ENCODE data around the gene NPEPL1.

The NPEPL1 gene

DNA sequence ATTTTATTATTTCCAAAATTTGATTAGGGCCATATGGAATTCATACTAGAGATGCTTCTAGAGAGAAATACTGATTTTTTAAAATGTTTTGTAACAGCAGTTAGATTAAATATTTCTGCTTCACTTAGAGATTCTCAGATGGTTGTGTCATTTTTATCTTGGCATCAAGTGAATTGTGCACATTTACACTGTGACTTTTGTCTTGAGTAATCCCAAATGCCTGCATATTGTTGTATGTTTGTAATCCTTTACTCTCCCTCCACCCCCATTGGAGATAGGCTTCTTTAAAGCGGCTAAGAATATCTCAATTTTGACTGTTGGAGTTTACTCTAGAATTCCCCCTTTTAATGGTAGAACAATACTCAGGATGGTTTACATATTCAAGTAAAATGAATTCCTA is 22.5 kb upstream of the NPEPL1 start:
- no peaks in the 10 kb centered on the region for H3K27me3 ChIP-seq (ENCODE audit: insufficient read depth, low read length)
- peaks cover 55% of the 10 kb centered on the region for H3K4me1 ChIP-seq (ENCODE audit: insufficient read depth, low read length)
- peak overlapping the region; percentile 100 for H3K27ac ChIP-seq (ENCODE audit: low read depth, low read length)
- H3K9ac ChIP-seq (ENCODE audit: low read depth, low read length) = peak overlapping the region; percentile 63
- peaks cover 52% of the 10 kb centered on the region for H3K36me3 ChIP-seq (ENCODE audit: insufficient read depth, low read length)
- H3K9me3 ChIP-seq (ENCODE audit: insufficient read depth, low read depth, low read length) = no peaks in the 10 kb centered on the region
- no CpG with 5 or more reads among the region's 1 CpG for WGBS
- no peak overlapping the region for H3K4me3 ChIP-seq (ENCODE audit: low read length)

DNA sequence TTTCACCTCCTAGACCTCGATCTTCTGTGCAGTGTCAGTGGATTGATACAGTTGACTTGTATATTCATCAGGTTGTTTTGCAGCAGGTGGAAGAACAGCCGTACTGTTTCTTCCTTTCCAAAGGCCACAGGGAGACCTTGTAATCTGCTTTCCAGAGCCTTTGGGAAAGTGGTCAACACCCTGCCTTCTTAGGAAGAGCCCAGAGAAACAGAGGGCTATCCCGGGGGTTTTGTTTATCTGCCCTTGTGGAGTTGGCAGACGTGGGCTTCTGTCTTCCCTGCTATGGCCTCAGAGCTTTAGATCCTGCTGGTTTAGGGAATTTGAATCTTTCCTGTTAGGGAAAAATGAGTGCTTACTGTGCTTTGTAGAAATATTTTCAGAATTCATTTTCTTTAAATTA is 21.9 kb upstream of the NPEPL1 start:
- H3K27ac ChIP-seq (ENCODE audit: low read depth, low read length) = peak overlapping the region; percentile 100
- 45% methylated on average over 4 of the region's 4 CpGs for whole genome bisulfite sequencing
- peaks cover 50% of the 10 kb centered on the region for H3K4me1 ChIP-seq (ENCODE audit: insufficient read depth, low read length)
- H3K36me3 ChIP-seq (ENCODE audit: insufficient read depth, low read length) = peaks cover 57% of the 10 kb centered on the region
- no peaks in the 10 kb centered on the region for H3K9me3 ChIP-seq (ENCODE audit: insufficient read depth, low read depth, low read length)
- peak overlapping the region; percentile 63 for H3K9ac ChIP-seq (ENCODE audit: low read depth, low read length)
- H3K27me3 ChIP-seq (ENCODE audit: insufficient read depth, low read length) = no peaks in the 10 kb centered on the region
- no peak overlapping the region for H3K4me3 ChIP-seq (ENCODE audit: low read length)

DNA sequence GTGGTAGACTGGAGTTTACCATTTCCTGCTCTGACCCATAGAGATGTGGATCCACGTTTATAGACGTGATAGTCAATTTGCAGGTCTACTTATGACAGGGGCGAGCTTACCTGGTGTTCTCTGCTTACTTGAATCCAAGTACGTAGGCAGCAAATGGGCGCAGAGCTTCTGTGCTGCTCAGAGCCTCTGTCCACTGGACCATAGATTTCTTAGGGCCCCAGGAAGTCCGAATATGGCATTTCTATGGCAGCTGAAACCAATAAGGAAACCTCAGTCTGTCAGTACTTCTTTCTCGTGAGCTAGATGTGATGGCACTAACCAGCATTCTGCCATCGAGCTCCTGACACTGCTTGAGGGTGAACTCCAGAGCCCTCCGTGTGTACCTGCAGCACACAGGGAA is 19.5 kb upstream of the NPEPL1 start:
- Histone ChIP-seq H3K9ac (ENCODE audit: low read depth, low read length) (no peak overlapping the region), H3K36me3 (ENCODE audit: insufficient read depth, low read length) (peaks cover 65% of the 10 kb centered on the region), H3K27me3 (ENCODE audit: insufficient read depth, low read length) (no peaks in the 10 kb centered on the region), H3K27ac (ENCODE audit: low read depth, low read length) (no peak overlapping the region), H3K4me1 (ENCODE audit: insufficient read depth, low read length) (peaks cover 40% of the 10 kb centered on the region), H3K4me3 (ENCODE audit: low read length) (no peak overlapping the region), H3K9me3 (ENCODE audit: insufficient read depth, low read depth, low read length) (no peaks in the 10 kb centered on the region)
- WGBS = 96% methylated on average over 9 of the region's 9 CpGs

DNA sequence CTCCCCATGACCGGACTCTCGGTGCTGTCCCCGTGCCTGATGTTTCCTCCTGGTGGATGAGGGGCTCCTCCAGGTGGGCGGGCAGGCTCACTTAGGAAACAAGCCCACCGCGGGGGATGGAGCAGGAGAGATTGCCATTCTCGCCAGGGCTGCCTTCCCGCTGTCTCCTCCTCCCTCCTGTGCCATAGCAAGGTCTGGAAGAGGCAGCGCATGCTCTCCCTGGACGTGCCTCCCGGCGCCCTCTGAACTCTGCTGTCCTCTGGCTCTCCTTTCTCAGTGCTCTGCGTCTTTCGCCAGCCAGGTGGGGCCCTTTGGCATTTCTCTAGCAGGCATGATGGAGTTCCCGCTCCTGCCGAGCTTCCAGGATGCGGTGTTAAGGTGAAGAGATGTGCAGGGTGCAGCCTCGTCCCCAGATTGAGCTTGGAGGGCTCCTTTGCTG is 17.4 kb upstream of the NPEPL1 start:
- Histone ChIP-seq H3K36me3 (ENCODE audit: insufficient read depth, low read length) (peaks cover 79% of the 10 kb centered on the region), H3K27ac (ENCODE audit: low read depth, low read length) (0 out of 2 replicates have a peak overlapping the region, but pooled peaks have one; percentile 13), H3K27me3 (ENCODE audit: insufficient read depth, low read length) (no peaks in the 10 kb centered on the region), H3K4me3 (ENCODE audit: low read length) (no peak overlapping the region), H3K4me1 (ENCODE audit: insufficient read depth, low read length) (peaks cover 25% of the 10 kb centered on the region), H3K9ac (ENCODE audit: low read depth, low read length) (no peak overlapping the region), H3K9me3 (ENCODE audit: insufficient read depth, low read depth, low read length) (no peaks in the 10 kb centered on the region)
- 92% methylated on average over 18 of the region's 18 CpGs for WGBS

DNA sequence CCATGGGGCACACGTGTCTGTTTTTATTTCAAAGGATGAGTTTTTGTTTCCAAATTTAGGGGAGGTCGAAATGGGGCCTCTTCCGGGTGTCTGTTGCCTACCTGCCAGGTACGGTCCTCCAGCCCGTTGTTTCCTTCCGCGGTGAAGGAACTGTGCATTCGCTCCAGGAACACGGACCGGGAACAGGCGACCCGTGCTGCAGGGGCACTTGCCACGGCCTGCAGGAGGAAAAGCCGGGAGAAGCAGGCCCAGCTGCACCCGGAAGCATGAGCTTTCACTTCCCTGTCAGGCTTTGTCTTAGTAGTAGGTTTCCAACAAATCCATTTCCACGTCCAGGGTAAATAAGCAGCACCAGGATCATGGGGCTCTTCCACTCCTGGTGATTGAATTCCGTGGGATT is 17.0 kb upstream of the NPEPL1 start:
- 89% methylated on average over 17 of the region's 17 CpGs for WGBS
- no peak overlapping the region for H3K4me3 ChIP-seq (ENCODE audit: low read length)
- no peak overlapping the region for H3K9ac ChIP-seq (ENCODE audit: low read depth, low read length)
- H3K27ac ChIP-seq (ENCODE audit: low read depth, low read length) = no peak overlapping the region
- peaks cover 81% of the 10 kb centered on the region for H3K36me3 ChIP-seq (ENCODE audit: insufficient read depth, low read length)
- H3K27me3 ChIP-seq (ENCODE audit: insufficient read depth, low read length) = no peaks in the 10 kb centered on the region
- H3K9me3 ChIP-seq (ENCODE audit: insufficient read depth, low read depth, low read length) = no peaks in the 10 kb centered on the region
- peaks cover 20% of the 10 kb centered on the region for H3K4me1 ChIP-seq (ENCODE audit: insufficient read depth, low read length)

DNA sequence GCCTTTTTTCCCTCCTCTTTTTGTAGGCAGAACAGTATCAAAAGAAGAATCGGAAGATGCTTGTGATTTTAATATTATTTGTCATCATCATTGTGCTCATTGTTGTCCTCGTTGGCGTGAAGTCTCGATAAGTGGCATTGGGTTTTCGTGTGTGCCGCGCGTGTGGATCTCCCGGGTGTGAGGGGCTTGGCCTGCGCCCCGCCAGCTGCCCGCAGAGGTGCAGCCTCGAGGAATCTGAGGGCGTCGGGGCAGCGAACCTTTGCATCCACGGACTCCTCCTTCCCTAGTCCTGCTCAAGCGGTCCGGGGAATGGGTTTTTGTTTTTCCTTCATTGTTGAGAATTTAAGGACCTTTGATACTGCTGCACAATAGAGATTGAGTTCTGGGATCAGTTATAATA is 16.4 kb upstream of the NPEPL1 start:
- no peaks in the 10 kb centered on the region for H3K27me3 ChIP-seq (ENCODE audit: insufficient read depth, low read length)
- WGBS = 98% methylated on average over 18 of the region's 19 CpGs
- no peak overlapping the region for H3K4me3 ChIP-seq (ENCODE audit: low read length)
- peaks cover 15% of the 10 kb centered on the region for H3K4me1 ChIP-seq (ENCODE audit: insufficient read depth, low read length)
- H3K9me3 ChIP-seq (ENCODE audit: insufficient read depth, low read depth, low read length) = no peaks in the 10 kb centered on the region
- H3K9ac ChIP-seq (ENCODE audit: low read depth, low read length) = no peak overlapping the region
- H3K36me3 ChIP-seq (ENCODE audit: insufficient read depth, low read length) = peaks cover 78% of the 10 kb centered on the region
- no peak overlapping the region for H3K27ac ChIP-seq (ENCODE audit: low read depth, low read length)

DNA sequence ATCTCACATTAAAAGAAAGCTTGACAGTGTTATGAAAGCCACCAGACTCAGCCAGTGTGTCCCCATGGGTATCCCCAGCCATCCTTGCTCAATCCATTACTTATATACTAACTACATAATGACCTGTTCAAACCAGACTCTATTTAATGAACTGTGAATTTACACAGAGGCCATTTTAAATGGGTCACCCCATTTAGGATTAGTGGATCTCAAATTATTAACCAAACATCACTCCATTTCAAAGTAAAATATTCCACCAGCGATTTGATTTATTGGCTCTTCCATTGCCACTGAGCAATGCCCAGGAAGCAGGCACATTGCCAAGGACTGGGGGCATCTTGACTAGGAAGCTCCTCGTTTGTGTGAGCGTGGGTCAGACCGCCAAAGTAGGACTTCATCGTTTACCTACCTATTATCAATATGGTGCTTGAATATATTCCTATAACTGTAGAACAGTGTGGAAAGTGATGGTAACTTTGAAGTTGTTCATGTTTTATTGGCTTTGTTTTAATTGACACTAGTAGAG is 15.5 kb upstream of the NPEPL1 start:
- WGBS = 90% methylated on average over 2 of the region's 5 CpGs
- no peaks in the 10 kb centered on the region for H3K9me3 ChIP-seq (ENCODE audit: insufficient read depth, low read depth, low read length)
- no peak overlapping the region for H3K4me3 ChIP-seq (ENCODE audit: low read length)
- H3K36me3 ChIP-seq (ENCODE audit: insufficient read depth, low read length) = peaks cover 74% of the 10 kb centered on the region
- peaks cover 14% of the 10 kb centered on the region; the same call in 1 of the 2 replicates for H3K4me1 ChIP-seq (ENCODE audit: insufficient read depth, low read length)
- H3K27ac ChIP-seq (ENCODE audit: low read depth, low read length) = peak overlapping the region; percentile 31; the same call in 1 of the 2 replicates
- no peak overlapping the region for H3K9ac ChIP-seq (ENCODE audit: low read depth, low read length)
- H3K27me3 ChIP-seq (ENCODE audit: insufficient read depth, low read length) = no peaks in the 10 kb centered on the region

DNA sequence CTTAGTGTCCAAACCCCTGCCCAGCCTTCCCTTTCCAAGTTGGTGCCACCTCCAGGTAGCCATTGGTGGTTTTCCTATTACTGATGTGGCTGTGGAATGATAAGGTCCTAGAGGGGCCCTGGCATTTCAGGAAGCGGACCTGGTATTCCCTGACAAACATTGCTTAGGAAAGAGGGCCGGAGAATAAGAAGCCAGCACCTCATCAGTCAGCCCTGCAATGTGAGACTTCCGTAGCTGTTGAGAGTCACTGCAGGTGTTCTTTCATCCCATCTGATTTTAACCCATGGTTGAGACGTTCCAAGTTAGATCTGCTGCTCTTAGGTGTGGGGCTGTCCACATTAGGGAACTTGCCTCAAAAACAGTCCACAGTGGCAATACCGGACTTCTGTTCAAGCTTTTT is 14.8 kb upstream of the NPEPL1 start:
- Histone ChIP-seq H3K9me3 (ENCODE audit: insufficient read depth, low read depth, low read length) (no peaks in the 10 kb centered on the region), H3K36me3 (ENCODE audit: insufficient read depth, low read length) (peaks cover 69% of the 10 kb centered on the region), H3K4me3 (ENCODE audit: low read length) (no peak overlapping the region), H3K9ac (ENCODE audit: low read depth, low read length) (no peak overlapping the region), H3K27ac (ENCODE audit: low read depth, low read length) (peak overlapping the region; percentile 31; the same call in 1 of the 2 replicates), H3K27me3 (ENCODE audit: insufficient read depth, low read length) (no peaks in the 10 kb centered on the region), H3K4me1 (ENCODE audit: insufficient read depth, low read length) (peaks cover 14% of the 10 kb centered on the region; the same call in 1 of the 2 replicates)
- 54% methylated on average over 5 of the region's 5 CpGs for WGBS

DNA sequence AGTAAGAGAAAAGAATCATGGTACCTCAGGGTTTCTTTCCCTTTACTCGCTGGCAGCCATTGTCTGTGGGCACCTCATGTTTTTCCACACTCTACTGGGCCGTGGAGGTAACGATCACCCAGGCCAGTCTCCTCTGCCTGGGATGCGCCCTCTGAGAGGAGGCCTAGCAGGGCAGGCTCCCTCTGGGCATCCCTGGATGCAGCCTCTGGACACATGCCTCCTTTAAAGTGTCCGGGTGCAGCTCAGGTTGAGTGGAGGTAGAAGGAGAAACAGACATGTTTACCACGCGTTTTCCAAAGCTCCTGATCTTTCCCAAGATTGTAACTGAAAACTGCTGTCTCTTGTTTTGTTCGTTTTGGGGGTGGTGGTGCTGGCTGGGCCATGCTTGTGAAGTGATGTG is 13.8 kb upstream of the NPEPL1 start:
- Histone ChIP-seq H3K27ac (ENCODE audit: low read depth, low read length) (no peak overlapping the region), H3K4me1 (ENCODE audit: insufficient read depth, low read length) (peaks cover 14% of the 10 kb centered on the region; the same call in 1 of the 2 replicates), H3K9me3 (ENCODE audit: insufficient read depth, low read depth, low read length) (no peaks in the 10 kb centered on the region), H3K4me3 (ENCODE audit: low read length) (no peak overlapping the region), H3K36me3 (ENCODE audit: insufficient read depth, low read length) (peaks cover 61% of the 10 kb centered on the region), H3K27me3 (ENCODE audit: insufficient read depth, low read length) (no peaks in the 10 kb centered on the region), H3K9ac (ENCODE audit: low read depth, low read length) (no peak overlapping the region)
- 91% methylated on average over 8 of the region's 8 CpGs for WGBS

DNA sequence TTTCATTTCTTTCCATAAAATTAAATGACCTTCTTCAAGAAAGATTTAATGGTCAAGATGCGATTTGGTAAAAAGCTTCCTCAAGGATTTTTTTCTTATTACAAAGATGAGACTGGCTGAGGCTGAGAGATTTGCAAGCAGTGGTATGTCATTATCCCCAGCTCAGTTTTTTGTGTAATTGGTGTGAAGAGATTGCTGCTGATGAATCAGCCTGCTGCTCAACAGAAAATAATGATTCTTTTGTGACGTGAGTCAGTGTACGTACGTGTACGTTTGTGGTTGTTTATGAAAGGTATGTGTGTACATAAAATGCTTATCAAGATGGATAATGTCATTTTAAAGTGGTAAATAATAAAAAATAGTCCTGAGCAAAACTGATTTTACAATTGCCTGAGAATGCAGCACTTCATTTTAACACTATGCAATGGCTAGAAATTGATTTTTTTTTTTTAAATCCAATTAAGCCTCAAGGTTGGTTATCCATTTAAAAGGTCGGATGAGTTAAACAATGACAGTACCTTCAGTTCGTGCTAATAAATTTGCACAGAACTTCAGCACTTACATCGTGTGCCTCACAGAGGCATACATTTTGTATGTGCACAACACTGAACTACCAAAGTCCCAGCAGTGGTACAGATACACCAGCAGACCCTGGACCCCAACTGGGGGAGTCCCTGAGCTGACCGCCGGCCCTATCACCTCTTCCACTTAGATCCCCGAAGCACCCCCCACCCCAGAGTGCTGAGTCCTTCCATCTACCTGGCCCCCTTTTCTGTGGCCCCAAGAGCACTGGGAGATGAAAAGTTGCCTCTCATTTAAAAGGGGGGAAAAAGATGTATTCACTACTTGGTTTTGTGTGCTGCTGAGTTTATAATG is 9.7 kb upstream of the NPEPL1 start:
- Histone ChIP-seq H3K27me3 (ENCODE audit: insufficient read depth, low read length) (no peaks in the 10 kb centered on the region), H3K36me3 (ENCODE audit: insufficient read depth, low read length) (peaks cover 25% of the 10 kb centered on the region), H3K4me3 (ENCODE audit: low read length) (no peak overlapping the region), H3K4me1 (ENCODE audit: insufficient read depth, low read length) (no peaks in the 10 kb centered on the region), H3K27ac (ENCODE audit: low read depth, low read length) (no peak overlapping the region), H3K9ac (ENCODE audit: low read depth, low read length) (no peak overlapping the region), H3K9me3 (ENCODE audit: insufficient read depth, low read depth, low read length) (no peaks in the 10 kb centered on the region)
- WGBS = 95% methylated on average over 11 of the region's 11 CpGs

DNA sequence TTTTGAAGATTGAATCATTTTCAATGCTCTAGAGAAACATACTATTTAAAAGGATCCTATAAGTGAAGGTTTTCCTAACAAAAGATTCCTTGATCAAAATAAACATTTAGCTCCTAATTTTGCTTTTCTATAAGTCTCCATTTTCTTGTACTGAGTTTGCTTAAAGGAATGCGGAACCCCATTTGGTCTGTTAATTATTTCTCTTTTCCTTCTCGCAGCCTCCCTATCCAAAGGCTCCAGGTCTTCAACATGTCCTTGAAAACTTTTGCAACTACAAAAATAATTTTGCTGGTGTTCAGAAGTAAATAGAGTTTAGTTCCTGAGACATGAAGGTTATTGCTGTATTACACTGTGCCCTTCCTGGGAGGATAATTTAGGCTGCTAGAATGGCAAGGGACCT is 8.3 kb upstream of the NPEPL1 start:
- H3K9ac ChIP-seq (ENCODE audit: low read depth, low read length) = no peak overlapping the region
- WGBS = 100% methylated on average over 2 of the region's 2 CpGs
- H3K4me3 ChIP-seq (ENCODE audit: low read length) = no peak overlapping the region
- H3K4me1 ChIP-seq (ENCODE audit: insufficient read depth, low read length) = 0 out of 2 replicates have a peak, but pooled peaks cover 5% of the 10 kb centered on the region
- no peaks in the 10 kb centered on the region for H3K9me3 ChIP-seq (ENCODE audit: insufficient read depth, low read depth, low read length)
- peaks cover 18% of the 10 kb centered on the region for H3K36me3 ChIP-seq (ENCODE audit: insufficient read depth, low read length)
- no peaks in the 10 kb centered on the region for H3K27me3 ChIP-seq (ENCODE audit: insufficient read depth, low read length)
- no peak overlapping the region for H3K27ac ChIP-seq (ENCODE audit: low read depth, low read length)
